ENCODE results near the gene RGL3.
"Not testable (repeated sequence)": the region's sequence is repeated elsewhere in the genome, so short reads cannot be mapped to it uniquely, and the experiment has no call there.

Gene RGL3

GRCh38 chr19:11447347-11448262 is 28.5 kb upstream of the RGL3 start:
- H3K4me1 ChIP-seq (ENCODE audit: control insufficient read depth, insufficient read depth, low read length), result no peaks in the 10 kb centered on the region
- no peak overlapping the region for H3K4me2 ChIP-seq (ENCODE audit: low read length)
- H3K27me3 ChIP-seq (ENCODE audit: control insufficient read depth, insufficient read depth, low read length), result no peaks in the 10 kb centered on the region
- peaks cover 32% of the 10 kb centered on the region for H3K36me3 ChIP-seq (ENCODE audit: insufficient read depth, low read length)
- no peaks in the 10 kb centered on the region for H3K9me3 ChIP-seq (replicated peaks; ENCODE audit: low read length)
- H3K9ac ChIP-seq (ENCODE audit: low read depth, low read length), result no peak overlapping the region
- no peak overlapping the region for H3K4me3 ChIP-seq (ENCODE audit: low read length)

DNA sequence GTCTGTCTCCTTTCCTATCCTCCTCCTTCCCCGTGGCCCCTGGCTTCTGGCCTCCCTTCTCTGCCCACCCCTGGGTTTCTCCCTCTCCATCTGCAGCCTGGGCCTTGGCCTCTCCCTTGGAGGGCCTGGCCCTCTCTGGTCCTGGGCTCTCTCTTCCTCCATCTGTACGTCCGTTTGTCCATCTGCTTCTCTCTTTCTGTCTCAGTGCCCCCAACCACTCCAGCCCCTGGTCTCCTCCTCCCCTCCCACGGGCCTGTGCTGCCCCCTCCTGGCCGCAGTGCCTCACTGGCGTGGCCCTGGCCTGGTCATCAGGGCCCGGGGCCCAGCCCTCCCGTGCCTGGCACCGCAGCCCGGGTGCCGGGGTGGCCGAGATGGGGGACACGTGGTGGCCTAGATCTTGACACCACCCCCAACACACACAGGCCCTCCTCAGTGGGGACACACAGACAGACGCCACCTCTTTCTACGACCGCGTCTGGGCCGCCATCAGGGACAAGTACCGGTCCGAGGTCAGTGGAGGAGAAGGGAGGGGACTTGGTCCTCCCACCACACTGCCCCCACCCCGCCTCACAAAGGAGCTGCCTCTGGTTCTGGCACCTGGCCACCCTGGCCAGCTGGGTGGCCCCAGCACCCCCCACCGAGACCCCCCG is 27.7 kb upstream of the RGL3 start:
- Histone ChIP-seq H3K27me3 (ENCODE audit: control insufficient read depth, insufficient read depth, low read length) (no peaks in the 10 kb centered on the region), H3K9ac (ENCODE audit: low read depth, low read length) (no peak overlapping the region), H3K4me1 (ENCODE audit: control insufficient read depth, insufficient read depth, low read length) (no peaks in the 10 kb centered on the region), H3K4me3 (ENCODE audit: low read length) (no peak overlapping the region), H3K4me2 (ENCODE audit: low read length) (no peak overlapping the region), H3K9me3 (replicated peaks; ENCODE audit: low read length) (no peaks in the 10 kb centered on the region), H3K36me3 (ENCODE audit: insufficient read depth, low read length) (peaks cover 39% of the 10 kb centered on the region)

- no peak overlapping the region for H3K9ac ChIP-seq (ENCODE audit: low read depth, low read length)
- H3K36me3 ChIP-seq (ENCODE audit: insufficient read depth, low read length), result peaks cover 43% of the 10 kb centered on the region
- no peaks in the 10 kb centered on the region for H3K9me3 ChIP-seq (replicated peaks; ENCODE audit: low read length)
- no peaks in the 10 kb centered on the region for H3K4me1 ChIP-seq (ENCODE audit: control insufficient read depth, insufficient read depth, low read length)
- H3K4me2 ChIP-seq (ENCODE audit: low read length), result no peak overlapping the region
- H3K27me3 ChIP-seq (ENCODE audit: control insufficient read depth, insufficient read depth, low read length), result no peaks in the 10 kb centered on the region
- H3K4me3 ChIP-seq (ENCODE audit: low read length), result no peak overlapping the region
Measured at GRCh38 chr19:11446271-11446651, 27.1 kb upstream of the RGL3 start.

DNA sequence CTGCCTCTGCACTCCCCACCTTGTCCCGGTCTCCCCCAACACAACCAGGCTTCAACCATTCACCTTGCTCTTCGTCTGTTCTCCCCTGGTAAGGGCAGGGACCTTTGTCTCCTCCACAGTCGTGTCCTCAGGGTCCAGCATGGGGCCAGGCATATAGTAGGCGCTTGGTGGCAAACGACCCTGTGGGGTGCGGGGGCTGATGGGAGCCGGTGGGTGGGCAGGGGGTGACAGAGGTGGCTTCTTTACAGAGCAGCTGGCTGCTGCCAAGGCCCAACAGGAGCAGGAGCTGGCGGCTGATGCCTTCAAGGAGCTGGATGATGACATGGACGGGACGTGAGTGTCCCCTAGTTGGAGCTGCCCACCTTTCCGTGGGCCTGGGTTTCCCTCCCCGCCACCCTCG is 26.0 kb upstream of the RGL3 start:
- no peaks in the 10 kb centered on the region for H3K27me3 ChIP-seq (ENCODE audit: control insufficient read depth, insufficient read depth, low read length)
- H3K4me2 ChIP-seq (ENCODE audit: low read length), result no peak overlapping the region
- H3K36me3 ChIP-seq (ENCODE audit: insufficient read depth, low read length), result peaks cover 45% of the 10 kb centered on the region
- H3K9me3 ChIP-seq (replicated peaks; ENCODE audit: low read length), result no peaks in the 10 kb centered on the region
- H3K9ac ChIP-seq (ENCODE audit: low read depth, low read length), result no peak overlapping the region
- no peak overlapping the region for H3K4me3 ChIP-seq (ENCODE audit: low read length)
- no peaks in the 10 kb centered on the region for H3K4me1 ChIP-seq (ENCODE audit: control insufficient read depth, insufficient read depth, low read length)

DNA sequence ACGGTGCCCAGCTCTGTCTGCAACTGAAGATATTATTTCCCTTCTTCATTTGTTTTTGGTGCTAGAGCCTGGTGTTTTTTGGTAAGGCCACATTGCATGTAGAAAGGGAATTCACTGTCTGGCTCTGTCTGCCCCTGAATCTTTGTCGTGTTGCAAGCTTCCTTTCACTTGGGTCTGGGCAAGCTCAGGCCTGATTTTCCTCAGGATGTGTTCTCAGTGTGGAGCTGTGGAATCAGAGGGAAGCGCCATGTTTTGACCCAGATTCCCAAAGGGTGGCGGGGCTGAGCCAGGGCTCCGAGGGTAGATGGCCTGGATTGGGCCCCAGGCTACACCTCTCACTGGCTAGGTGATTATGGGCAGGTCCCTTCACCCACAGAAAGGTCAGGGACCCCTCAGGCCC is 24.9 kb upstream of the RGL3 start:
- Histone ChIP-seq H3K9ac (ENCODE audit: low read depth, low read length) (no peak overlapping the region), H3K36me3 (ENCODE audit: insufficient read depth, low read length) (peaks cover 40% of the 10 kb centered on the region), H3K4me1 (ENCODE audit: control insufficient read depth, insufficient read depth, low read length) (no peaks in the 10 kb centered on the region), H3K4me3 (ENCODE audit: low read length) (no peak overlapping the region), H3K4me2 (ENCODE audit: low read length) (no peak overlapping the region), H3K9me3 (replicated peaks; ENCODE audit: low read length) (no peaks in the 10 kb centered on the region), H3K27me3 (ENCODE audit: control insufficient read depth, insufficient read depth, low read length) (no peaks in the 10 kb centered on the region)

DNA sequence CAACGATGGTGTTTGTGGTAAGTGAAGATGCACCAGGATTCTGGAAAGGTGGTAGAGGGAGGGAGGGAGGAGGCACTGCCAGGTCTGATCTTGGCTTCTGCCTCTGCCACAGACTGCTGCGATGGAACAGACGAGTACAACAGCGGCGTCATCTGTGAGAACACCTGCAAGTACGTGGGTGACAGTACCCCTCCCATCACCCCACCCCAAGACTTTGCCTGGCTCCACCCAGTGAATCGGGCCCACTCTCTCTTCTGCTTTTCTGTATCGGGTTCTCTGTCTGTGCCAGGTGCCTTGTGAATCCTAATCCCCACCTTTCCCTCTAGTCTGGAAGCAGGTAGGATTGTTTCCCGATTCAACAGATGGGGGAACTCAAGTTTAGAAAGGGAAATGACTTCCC is 18.8 kb upstream of the RGL3 start:
- H3K4me3 ChIP-seq (ENCODE audit: low read length), result no peak overlapping the region
- no peak overlapping the region for H3K4me2 ChIP-seq (ENCODE audit: low read length)
- H3K36me3 ChIP-seq (ENCODE audit: insufficient read depth, low read length), result peaks cover 34% of the 10 kb centered on the region

DNA sequence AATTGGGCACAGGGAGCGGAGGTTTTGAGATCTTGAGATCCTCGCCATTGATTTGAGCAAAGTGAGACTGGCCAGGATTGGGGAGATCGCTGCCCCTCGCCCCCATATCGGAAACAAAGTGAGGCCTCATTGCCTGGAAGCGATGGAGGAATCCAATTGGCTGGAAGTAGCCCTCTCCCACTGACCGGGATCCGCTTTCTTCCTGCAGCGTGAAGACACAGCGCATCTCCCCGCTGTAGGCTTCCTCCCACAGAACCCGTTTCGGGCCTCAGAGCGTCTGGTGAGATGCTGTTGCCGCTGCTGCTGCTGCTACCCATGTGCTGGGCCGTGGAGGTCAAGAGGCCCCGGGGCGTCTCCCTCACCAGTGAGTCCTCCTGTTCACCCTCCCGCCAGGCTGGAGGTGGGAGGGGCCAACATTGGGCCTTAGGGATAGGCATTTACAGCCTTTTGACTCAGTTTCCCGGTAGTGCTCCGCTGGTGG is 16.8 kb upstream of the RGL3 start:
- H3K27me3 ChIP-seq (ENCODE audit: control insufficient read depth, insufficient read depth, low read length), result no peaks in the 10 kb centered on the region
- H3K4me1 ChIP-seq (ENCODE audit: control insufficient read depth, insufficient read depth, low read length), result peaks cover 12% of the 10 kb centered on the region
- peak overlapping the region; percentile 92 for H3K4me2 ChIP-seq (ENCODE audit: low read length)
- H3K4me3 ChIP-seq (ENCODE audit: low read length), result peak overlapping the region; percentile 90
- peaks cover 18% of the 10 kb centered on the region for H3K36me3 ChIP-seq (ENCODE audit: insufficient read depth, low read length)
- H3K9me3 ChIP-seq (replicated peaks; ENCODE audit: low read length), result no peaks in the 10 kb centered on the region
- H3K9ac ChIP-seq (ENCODE audit: low read depth, low read length), result peak overlapping the region; percentile 83

More for the DNA sequence above, 18.8 kb upstream of the RGL3 start:
- Histone ChIP-seq H3K4me1 (ENCODE audit: control insufficient read depth, insufficient read depth, low read length) (peaks cover 12% of the 10 kb centered on the region), H3K9ac (ENCODE audit: low read depth, low read length) (no peak overlapping the region), H3K27me3 (ENCODE audit: control insufficient read depth, insufficient read depth, low read length) (no peaks in the 10 kb centered on the region), H3K9me3 (replicated peaks; ENCODE audit: low read length) (no peaks in the 10 kb centered on the region)

DNA sequence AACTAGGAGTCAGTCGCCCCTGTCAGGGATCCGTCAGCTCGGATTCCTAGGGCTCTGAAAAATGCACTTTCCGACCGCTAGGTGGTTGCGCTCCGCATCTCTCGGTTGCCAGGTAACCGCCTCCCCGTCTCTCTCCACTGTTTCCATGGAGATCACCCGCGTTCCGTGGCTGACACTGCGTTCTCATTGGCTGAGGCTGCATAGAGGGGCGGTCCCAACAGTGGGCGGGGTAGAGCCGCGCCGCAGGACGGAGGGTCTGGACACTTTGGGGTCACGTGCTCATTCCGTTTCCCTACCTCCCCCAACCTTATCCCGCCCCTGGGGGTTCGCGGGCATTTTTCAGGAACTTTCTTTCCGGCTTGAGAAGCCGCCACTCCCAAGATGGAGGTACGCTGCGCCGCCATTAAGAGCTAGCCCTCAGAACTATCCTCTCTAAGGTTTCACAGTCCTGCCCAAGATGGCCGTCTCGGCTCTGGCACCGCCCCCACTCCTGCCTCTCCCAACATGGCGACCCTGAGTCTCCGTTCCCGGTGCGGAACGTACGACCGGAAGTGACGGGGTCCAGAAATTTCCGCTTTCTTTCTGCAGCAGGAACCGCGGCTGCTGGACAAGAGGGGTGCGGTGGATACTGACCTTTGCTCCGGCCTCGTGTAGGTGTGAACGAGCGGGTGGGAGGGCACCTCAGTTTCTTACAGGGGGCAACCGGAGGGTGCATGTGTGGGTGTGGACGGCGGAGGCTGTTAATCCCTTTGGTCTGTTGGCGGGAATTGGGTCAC is 16.1 kb upstream of the RGL3 start, which contains the start of the genes ODAD3 and PRKCSH:
Gene ODAD3 (minus strand): TSS at position 65 of the 776 bp plus-strand sequence. CDS start 105 bp downstream, outside the sequence.
Gene PRKCSH (plus strand): TSS at position 579 of the 776 bp plus-strand sequence. CDS start 483 bp downstream, outside the sequence.
- no peaks in the 10 kb centered on the region for H3K27me3 ChIP-seq (ENCODE audit: control insufficient read depth, insufficient read depth, low read length)
- H3K36me3 ChIP-seq (ENCODE audit: insufficient read depth, low read length), result peaks cover 16% of the 10 kb centered on the region
- H3K9me3 ChIP-seq (replicated peaks; ENCODE audit: low read length), result no peaks in the 10 kb centered on the region
- H3K9ac ChIP-seq (ENCODE audit: low read depth, low read length), result peak within 1 kb of the TSS; percentile 83
- H3K4me2 ChIP-seq (ENCODE audit: low read length), result peak within 1 kb of the TSS; percentile 94
- H3K4me3 ChIP-seq (ENCODE audit: low read length), result peak within 1 kb of the TSS; percentile 90
- peaks cover 12% of the 10 kb centered on the region for H3K4me1 ChIP-seq (ENCODE audit: control insufficient read depth, insufficient read depth, low read length)

- Histone ChIP-seq H3K27me3 (ENCODE audit: control insufficient read depth, insufficient read depth, low read length) (no peaks in the 10 kb centered on the region), H3K36me3 (ENCODE audit: insufficient read depth, low read length) (peaks cover 16% of the 10 kb centered on the region), H3K4me2 (ENCODE audit: low read length) (peak overlapping the region; percentile 94), H3K9me3 (replicated peaks; ENCODE audit: low read length) (no peaks in the 10 kb centered on the region), H3K4me3 (ENCODE audit: low read length) (peak overlapping the region; percentile 71), H3K4me1 (ENCODE audit: control insufficient read depth, insufficient read depth, low read length) (peaks cover 12% of the 10 kb centered on the region), H3K9ac (ENCODE audit: low read depth, low read length) (peak overlapping the region; percentile 72)
Measured at GRCh38 chr19:11434703-11435056, 15.6 kb upstream of the RGL3 start.

DNA sequence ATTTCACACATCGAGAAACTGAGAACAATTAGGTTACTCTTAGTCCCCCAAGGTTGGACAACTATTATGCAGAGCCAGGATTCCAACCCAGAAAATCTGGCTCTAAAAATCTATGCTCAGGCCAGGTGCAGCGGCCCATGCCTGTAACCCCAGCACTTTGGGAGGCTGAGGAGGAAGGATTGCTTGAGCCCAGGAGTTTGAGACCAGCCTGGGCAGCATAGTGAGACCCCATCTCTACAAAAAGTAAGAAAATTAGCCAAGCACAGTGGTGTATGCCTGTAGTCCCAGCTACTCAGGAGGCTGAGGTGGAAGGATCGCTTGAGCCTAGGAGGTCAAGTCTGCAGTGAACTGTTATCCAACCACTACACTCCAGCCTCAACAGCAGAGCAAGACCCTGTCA is 14.4 kb upstream of the RGL3 start:
- Histone ChIP-seq H3K4me1 (ENCODE audit: control insufficient read depth, insufficient read depth, low read length) (peaks cover 12% of the 10 kb centered on the region), H3K36me3 (ENCODE audit: insufficient read depth, low read length) (peaks cover 16% of the 10 kb centered on the region)
- not testable (repeated sequence) for H3K4me2 ChIP-seq (ENCODE audit: low read length); H3K9me3 ChIP-seq (replicated peaks; ENCODE audit: low read length); H3K4me3 ChIP-seq (ENCODE audit: low read length); H3K27me3 ChIP-seq (ENCODE audit: control insufficient read depth, insufficient read depth, low read length); H3K9ac ChIP-seq (ENCODE audit: low read depth, low read length)

DNA sequence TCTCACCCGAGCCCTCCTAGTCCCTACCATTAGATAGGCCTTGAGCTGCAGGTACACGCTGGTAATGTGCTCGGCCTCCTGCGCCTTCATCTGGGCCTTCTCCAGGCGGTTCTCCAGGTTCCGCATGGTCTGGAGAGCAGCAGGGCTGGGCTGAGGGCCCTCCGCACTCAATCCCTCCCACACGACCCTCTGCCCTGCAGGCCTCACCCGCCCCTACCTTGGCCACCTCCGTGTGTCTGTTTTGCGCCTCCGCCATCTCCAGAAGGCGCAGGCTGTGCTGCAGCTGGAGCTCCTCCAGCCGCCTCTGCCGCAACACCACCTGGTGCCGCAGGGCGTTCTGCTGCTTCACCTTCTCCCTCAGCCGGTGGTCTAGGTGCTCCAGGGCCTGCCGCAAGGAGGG is 7.5 kb upstream of the RGL3 start:
- Histone ChIP-seq H3K4me3 (ENCODE audit: low read length) (no peak overlapping the region), H3K27me3 (ENCODE audit: control insufficient read depth, insufficient read depth, low read length) (peaks cover 21% of the 10 kb centered on the region)

More for the DNA sequence above, 7.5 kb upstream of the RGL3 start:
- Histone ChIP-seq H3K4me1 (ENCODE audit: control insufficient read depth, insufficient read depth, low read length) (no peaks in the 10 kb centered on the region), H3K36me3 (ENCODE audit: insufficient read depth, low read length) (no peaks in the 10 kb centered on the region), H3K9me3 (replicated peaks; ENCODE audit: low read length) (no peaks in the 10 kb centered on the region), H3K9ac (ENCODE audit: low read depth, low read length) (no peak overlapping the region), H3K4me2 (ENCODE audit: low read length) (no peak overlapping the region)

Measured in skeletal muscle satellite cell (primary cell).